PC-9 (cell line): ENCODE measurements around the gene PRKX.
"Not testable (repeated sequence)": the region's sequence is repeated elsewhere in the genome, so short reads cannot be mapped to it uniquely, and the experiment has no call there.

Experiments
- CTCF ChIP-seq: fragments of 200-600 bp; sonication (generic); conservative IDR thresholded peaks from 2 replicates; pipeline ENCODE4 v1.6.1; 2017; ENCODE audit warnings: mixed run types, antibody characterized with exemption, mild to moderate bottlenecking, moderate library complexity
- EZH2 ChIP-seq: fragments of 200-600 bp; sonication (generic); IDR thresholded peaks from 2 replicates; pipeline ENCODE4 v1.8.0; 2017; ENCODE audit warnings: antibody characterized with exemption, low read depth

GRCh38 chrX:3735891-3736290 lies 22.4 kb upstream of the PRKX start:
- TF ChIP-seq CTCF, EZH2: not testable (repeated sequence)
